ENCODE data around the gene PPT2.
A peak's percentile ranks its signal among the peaks of the same experiment; 100 is the strongest.

- TF ChIP-seq CTCF (conservative IDR thresholded peaks at IDR 0.05; ENCODE audit: low read depth in 2 of 2) (no peak), NANOG (IDR thresholded peaks at IDR 0.05; ENCODE audit: borderline replicate concordance) (no peak), EZH2 (IDR thresholded peaks at IDR 0.05; ENCODE audit: low read depth, unreplicated experiment) (no peak), JUNB (IDR thresholded peaks at IDR 0.05; ENCODE audit: unreplicated experiment) (no peak), REST (IDR thresholded peaks at IDR 0.05; ENCODE audit: unreplicated experiment) (no peak), EZH2phosphoT487 (IDR thresholded peaks at IDR 0.05; ENCODE audit: unreplicated experiment) (no peak), POLR2AphosphoS5 (IDR thresholded peaks at IDR 0.05; ENCODE audit: low read depth) (peak; percentile 58), ZNF331 (CRISPR knock-in tag; IDR thresholded peaks at IDR 0.05; ENCODE audit: low read depth) (no peak), CREB1 (CRISPR knock-in tag; IDR thresholded peaks at IDR 0.05; ENCODE audit: low read depth) (peak; percentile 91)
- TF ChIP-seq, protein P1, sequence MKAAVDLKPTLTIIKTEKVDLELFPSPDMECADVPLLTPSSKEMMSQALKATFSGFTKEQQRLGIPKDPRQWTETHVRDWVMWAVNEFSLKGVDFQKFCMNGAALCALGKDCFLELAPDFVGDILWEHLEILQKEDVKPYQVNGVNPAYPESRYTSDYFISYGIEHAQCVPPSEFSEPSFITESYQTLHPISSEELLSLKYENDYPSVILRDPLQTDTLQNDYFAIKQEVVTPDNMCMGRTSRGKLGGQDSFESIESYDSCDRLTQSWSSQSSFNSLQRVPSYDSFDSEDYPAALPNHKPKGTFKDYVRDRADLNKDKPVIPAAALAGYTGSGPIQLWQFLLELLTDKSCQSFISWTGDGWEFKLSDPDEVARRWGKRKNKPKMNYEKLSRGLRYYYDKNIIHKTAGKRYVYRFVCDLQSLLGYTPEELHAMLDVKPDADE (IDR thresholded peaks at IDR 0.05), result no peak
Observed at GRCh38 chr6:32177183-32177787, 23.3 kb downstream of the PPT2 start.

Data from GM23338 (cell line).